ENCODE results near the gene PPTC7.
"Not testable (repeated sequence)": the region's sequence is repeated elsewhere in the genome, so short reads cannot be mapped to it uniquely, and the experiment has no call there.

The PPTC7 gene

DNA sequence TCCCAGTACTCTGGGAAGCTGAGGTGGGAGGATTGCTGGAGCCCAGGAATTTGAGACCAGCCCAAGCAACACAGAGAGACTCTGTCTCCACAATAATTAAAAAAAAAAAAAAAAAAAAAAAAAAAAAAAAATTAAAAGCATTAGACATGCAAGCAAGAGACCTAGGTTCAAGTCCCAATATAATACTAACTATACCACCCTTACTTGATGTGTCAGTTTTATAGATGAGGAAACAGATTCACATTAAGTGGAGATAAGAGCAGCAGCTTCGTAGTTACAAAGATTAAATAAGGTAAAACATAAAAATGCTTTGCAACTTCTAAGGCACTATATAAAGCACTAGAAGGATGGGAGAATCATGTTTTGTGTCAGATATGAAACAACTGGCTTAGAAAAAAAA, 9.1 kb downstream of the PPTC7 start:
- Histone ChIP-seq H3K36me3 (no peaks in the 10 kb centered on the region), H3K4me3 (ENCODE audit: low read depth, low read length) (no peak overlapping the region), H3K27ac (no peak overlapping the region), H3K27me3 (ENCODE audit: insufficient read depth, low read depth, severe bottlenecking) (no peaks in the 10 kb centered on the region), H3K9me3 (ENCODE audit: severe bottlenecking) (no peaks in the 10 kb centered on the region)
- TF ChIP-seq, protein P1, sequence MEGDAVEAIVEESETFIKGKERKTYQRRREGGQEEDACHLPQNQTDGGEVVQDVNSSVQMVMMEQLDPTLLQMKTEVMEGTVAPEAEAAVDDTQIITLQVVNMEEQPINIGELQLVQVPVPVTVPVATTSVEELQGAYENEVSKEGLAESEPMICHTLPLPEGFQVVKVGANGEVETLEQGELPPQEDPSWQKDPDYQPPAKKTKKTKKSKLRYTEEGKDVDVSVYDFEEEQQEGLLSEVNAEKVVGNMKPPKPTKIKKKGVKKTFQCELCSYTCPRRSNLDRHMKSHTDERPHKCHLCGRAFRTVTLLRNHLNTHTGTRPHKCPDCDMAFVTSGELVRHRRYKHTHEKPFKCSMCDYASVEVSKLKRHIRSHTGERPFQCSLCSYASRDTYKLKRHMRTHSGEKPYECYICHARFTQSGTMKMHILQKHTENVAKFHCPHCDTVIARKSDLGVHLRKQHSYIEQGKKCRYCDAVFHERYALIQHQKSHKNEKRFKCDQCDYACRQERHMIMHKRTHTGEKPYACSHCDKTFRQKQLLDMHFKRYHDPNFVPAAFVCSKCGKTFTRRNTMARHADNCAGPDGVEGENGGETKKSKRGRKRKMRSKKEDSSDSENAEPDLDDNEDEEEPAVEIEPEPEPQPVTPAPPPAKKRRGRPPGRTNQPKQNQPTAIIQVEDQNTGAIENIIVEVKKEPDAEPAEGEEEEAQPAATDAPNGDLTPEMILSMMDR (IDR thresholded peaks at IDR 0.05; ENCODE audit: low read depth, low read length) = no peak
- no peak for DNase-seq

DNA sequence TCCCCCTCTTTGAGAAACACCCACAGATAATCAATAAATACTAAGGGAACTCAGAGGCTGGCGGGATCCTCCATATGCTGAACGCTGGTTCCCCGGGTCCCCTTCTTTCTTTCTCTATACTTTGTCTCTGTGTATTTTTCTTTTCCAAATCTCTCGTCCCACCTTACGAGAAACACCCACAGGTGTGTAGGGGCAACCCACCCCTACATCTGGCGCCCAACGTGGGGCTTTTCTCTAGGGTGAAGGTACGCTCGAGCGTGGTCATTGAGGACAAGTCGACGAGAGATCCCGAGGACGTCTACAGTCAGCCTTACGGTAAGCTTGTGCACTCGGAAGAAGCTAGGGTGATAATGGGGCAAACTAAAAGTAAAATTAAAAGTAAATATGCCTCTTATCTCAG, 12.3 kb downstream of the PPTC7 start:
- DNase-seq; H3K9me3 ChIP-seq (ENCODE audit: severe bottlenecking); H3K27ac ChIP-seq; H3K4me3 ChIP-seq (ENCODE audit: low read depth, low read length); H3K27me3 ChIP-seq (ENCODE audit: insufficient read depth, low read depth, severe bottlenecking); H3K36me3 ChIP-seq: not testable (repeated sequence)

GRCh38 chr12:110569838-110570237, 13.3 kb downstream of the PPTC7 start:
- not testable (repeated sequence) for H3K9me3 ChIP-seq (ENCODE audit: severe bottlenecking); H3K27ac ChIP-seq; DNase-seq; H3K4me3 ChIP-seq (ENCODE audit: low read depth, low read length); H3K36me3 ChIP-seq; H3K27me3 ChIP-seq (ENCODE audit: insufficient read depth, low read depth, severe bottlenecking)

GRCh38 chr12:110568752-110569151, 14.4 kb downstream of the PPTC7 start:
- Histone ChIP-seq H3K9me3 (ENCODE audit: severe bottlenecking) (no peaks in the 10 kb centered on the region), H3K4me3 (ENCODE audit: low read depth, low read length) (no peak overlapping the region), H3K27ac (no peak overlapping the region), H3K36me3 (no peaks in the 10 kb centered on the region), H3K27me3 (ENCODE audit: insufficient read depth, low read depth, severe bottlenecking) (no peaks in the 10 kb centered on the region)
- no peak for DNase-seq
- TF ChIP-seq, protein P1 (IDR thresholded peaks at IDR 0.05; ENCODE audit: low read depth, low read length) = no peak

DNA sequence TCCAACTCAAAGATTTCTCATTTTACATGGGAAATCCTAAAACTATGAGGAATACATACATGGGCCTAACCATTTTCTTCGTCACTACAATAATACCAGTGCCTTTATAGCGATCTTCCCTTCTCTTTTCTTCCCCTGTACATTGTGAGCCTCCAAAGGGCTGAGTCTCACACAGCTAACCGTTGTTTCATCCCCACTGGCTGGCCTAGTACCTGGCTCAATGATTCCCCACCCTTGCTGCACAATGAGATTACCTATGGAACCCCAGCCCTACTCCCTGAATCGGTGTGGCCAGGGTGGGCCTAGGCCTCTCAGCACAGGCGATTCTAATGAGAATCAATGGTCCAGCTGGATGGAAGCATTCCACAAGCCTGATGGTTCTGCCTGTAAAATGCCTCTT, 16.1 kb downstream of the PPTC7 start:
- Histone ChIP-seq H3K4me3 (ENCODE audit: low read depth, low read length) (no peak overlapping the region), H3K27ac (no peak overlapping the region), H3K36me3 (no peaks in the 10 kb centered on the region), H3K27me3 (ENCODE audit: insufficient read depth, low read depth, severe bottlenecking) (no peaks in the 10 kb centered on the region), H3K9me3 (ENCODE audit: severe bottlenecking) (no peaks in the 10 kb centered on the region)
- TF ChIP-seq, protein P1 (IDR thresholded peaks at IDR 0.05; ENCODE audit: low read depth, low read length) = no peak
- DNase-seq = no peak

DNA sequence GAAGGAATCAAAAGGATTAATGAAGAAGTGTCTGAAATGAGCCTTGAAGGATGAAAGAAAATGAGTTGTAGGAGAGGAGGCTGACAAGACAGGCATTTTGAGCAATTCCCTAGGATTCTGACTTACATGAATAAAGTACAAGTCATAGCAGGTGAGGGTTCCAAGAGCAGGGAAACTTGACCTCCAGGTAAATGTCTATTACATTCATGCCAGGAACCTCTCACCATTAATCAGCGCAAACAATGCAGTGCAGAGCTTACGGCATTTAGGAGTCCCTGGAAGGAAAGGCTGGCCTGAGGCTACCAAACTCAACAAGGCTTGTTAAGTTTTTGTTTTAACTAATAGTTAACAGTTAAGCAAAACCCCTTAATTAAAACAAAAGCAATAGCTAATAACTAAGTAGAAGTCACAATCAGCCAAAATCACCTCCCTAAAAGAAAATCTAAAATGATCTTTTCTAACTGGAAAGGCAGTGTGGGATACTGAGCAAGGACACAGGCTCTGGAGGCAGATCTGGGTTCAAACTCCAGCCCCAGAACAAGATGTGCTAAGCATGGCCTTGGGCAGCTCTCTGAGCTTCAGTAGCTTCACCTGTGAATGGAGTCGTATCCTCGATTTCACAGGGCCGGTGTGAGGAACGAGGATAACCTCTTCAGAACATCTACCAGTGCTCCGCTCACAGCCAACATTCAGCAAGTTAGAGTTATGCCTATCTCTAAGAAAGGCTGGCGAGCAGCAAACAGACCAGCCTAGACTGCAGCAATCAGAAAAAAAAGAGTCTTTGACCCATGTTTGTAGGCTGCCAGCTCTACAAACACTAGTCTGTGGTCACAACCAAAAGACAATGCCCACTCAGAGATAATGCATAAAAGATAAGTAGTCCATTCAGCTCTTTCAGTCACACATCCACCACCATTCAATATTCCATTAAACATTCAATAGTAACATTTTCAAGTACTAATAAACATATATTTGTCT, 16.9 kb downstream of the PPTC7 start:
- no peak for DNase-seq
- Histone ChIP-seq H3K4me3 (ENCODE audit: low read depth, low read length) (no peak overlapping the region), H3K27ac (no peak overlapping the region), H3K9me3 (ENCODE audit: severe bottlenecking) (no peaks in the 10 kb centered on the region), H3K27me3 (ENCODE audit: insufficient read depth, low read depth, severe bottlenecking) (no peaks in the 10 kb centered on the region), H3K36me3 (no peaks in the 10 kb centered on the region)
- TF ChIP-seq, protein P1 (IDR thresholded peaks at IDR 0.05; ENCODE audit: low read depth, low read length) = no peak

Data from WERI-Rb-1 (cell line).